GM12872 (cell line): ENCODE results near the gene CRISPLD2.

Experiments
- TF ChIP-seq, protein P1 (sequence below): IDR thresholded peaks from 3 replicates; pipeline ENCODE4 v1.5.1; 2011; ENCODE audit warnings: low read depth, mild to moderate bottlenecking, low read length, moderate library complexity; ENCODE audit not compliant: insufficient read depth

Gene CRISPLD2

GRCh38 chr16:84929421-84930297 lies 109.9 kb downstream of the CRISPLD2 start:
- TF ChIP-seq, protein P1, sequence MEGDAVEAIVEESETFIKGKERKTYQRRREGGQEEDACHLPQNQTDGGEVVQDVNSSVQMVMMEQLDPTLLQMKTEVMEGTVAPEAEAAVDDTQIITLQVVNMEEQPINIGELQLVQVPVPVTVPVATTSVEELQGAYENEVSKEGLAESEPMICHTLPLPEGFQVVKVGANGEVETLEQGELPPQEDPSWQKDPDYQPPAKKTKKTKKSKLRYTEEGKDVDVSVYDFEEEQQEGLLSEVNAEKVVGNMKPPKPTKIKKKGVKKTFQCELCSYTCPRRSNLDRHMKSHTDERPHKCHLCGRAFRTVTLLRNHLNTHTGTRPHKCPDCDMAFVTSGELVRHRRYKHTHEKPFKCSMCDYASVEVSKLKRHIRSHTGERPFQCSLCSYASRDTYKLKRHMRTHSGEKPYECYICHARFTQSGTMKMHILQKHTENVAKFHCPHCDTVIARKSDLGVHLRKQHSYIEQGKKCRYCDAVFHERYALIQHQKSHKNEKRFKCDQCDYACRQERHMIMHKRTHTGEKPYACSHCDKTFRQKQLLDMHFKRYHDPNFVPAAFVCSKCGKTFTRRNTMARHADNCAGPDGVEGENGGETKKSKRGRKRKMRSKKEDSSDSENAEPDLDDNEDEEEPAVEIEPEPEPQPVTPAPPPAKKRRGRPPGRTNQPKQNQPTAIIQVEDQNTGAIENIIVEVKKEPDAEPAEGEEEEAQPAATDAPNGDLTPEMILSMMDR = no peak

- TF ChIP-seq, protein P1 = no peak
These were observed 110.7 kb downstream of the CRISPLD2 start for GRCh38 chr16:84930298-84931106.

GRCh38 chr16:84931107-84931494 lies 111.3 kb downstream of the CRISPLD2 start:
- TF ChIP-seq, protein P1 = no peak

GRCh38 chr16:84931506-84931905 lies 111.7 kb downstream of the CRISPLD2 start:
- TF ChIP-seq, protein P1 = no peak

- TF ChIP-seq, protein P1 = no peak
These were observed 112.9 kb downstream of the CRISPLD2 start for GRCh38 chr16:84932681-84933080.

GRCh38 chr16:84933774-84934631 lies 114.2 kb downstream of the CRISPLD2 start:
- TF ChIP-seq, protein P1 = no peak
